Measurements from ENCODE around the gene PRKAR1B.
"Not testable (repeated sequence)": the region's sequence is repeated elsewhere in the genome, so short reads cannot be mapped to it uniquely, and the experiment has no call there.

Gene PRKAR1B

DNA sequence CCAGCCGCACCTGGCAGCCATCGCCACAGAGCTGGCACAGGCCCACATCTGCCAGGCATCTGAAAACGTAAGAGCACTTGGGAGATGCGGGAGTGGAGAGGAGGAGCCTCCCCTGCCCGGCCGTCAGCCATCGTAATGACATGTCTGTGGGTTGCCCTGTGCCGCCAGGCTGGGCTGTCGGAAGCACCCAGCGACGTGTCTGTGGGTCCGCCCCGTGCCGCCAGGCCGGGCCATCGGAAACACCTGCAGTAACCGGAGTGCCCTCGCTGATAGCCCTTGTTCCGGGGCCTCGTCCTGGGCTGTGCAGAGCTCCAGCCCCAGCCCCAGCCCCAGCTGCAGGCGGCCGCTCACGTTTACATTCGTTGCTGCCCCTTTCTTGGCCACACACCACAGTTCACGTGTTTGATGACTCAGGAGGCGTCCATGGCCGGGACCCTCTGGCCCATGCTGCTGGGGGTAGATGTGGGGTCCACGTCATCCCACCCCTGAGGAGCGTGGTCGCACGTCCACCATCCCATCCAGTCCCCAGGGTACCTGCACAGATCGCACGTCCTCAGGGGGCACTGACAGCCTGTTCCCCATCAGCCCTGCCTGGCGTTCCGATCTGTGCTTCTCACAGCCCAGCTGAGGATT lies 30.0 kb upstream of the PRKAR1B start:
- no peak for DNase-seq

- no peak for DNase-seq
Observed at GRCh38 chr7:756231-756927, 29.3 kb upstream of the PRKAR1B start.

GRCh38 chr7:755413-755805 lies 28.3 kb upstream of the PRKAR1B start:
- no peak for DNase-seq

- DNase-seq = no peak
Observed at GRCh38 chr7:754531-755412, 27.7 kb upstream of the PRKAR1B start.

DNA sequence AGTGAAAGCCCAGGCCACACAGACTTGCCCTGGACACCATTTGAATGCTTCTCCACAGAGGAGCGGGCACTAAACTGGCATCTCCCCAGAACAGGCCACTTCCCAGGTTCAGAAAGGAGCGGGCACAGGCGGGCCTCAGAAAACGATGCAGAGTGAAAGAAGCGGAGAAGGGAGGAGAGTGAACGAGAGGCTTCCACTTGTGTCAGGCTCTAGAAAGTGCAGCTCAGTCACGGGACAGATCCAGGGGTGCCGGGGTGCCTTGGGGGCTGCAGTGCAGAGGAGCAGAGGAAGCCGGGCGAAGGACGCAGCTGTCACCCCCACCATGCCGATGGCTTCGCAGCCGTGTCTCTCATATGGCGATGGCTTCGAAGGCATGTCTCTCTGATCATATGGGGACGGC lies 26.1 kb upstream of the PRKAR1B start:
- DNase-seq = no peak

DNA sequence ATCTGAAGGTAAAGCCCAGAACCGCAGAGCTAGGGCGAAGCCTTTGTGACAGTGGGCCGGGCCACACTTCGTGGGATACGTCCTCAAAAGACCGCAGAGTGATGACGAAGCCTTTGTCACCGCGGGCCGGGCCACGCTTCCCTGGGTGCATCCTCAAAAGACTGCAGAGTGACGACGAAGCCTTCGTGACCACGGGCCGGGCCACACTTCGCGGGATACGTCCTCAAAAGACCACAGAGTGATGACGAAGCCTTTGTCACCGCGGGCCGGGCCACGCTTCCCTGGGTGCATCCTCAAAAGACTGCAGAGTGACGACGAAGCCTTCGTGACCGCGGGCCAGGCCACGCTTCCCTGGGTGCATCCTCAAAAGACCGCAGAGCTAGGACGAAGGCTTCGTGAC lies 25.2 kb upstream of the PRKAR1B start:
- not testable (repeated sequence) for DNase-seq

GRCh38 chr7:751826-752225 lies 24.7 kb upstream of the PRKAR1B start:
- no peak for DNase-seq

- DNase-seq = no peak
Observed at GRCh38 chr7:750111-750905, 23.2 kb upstream of the PRKAR1B start.

DNA sequence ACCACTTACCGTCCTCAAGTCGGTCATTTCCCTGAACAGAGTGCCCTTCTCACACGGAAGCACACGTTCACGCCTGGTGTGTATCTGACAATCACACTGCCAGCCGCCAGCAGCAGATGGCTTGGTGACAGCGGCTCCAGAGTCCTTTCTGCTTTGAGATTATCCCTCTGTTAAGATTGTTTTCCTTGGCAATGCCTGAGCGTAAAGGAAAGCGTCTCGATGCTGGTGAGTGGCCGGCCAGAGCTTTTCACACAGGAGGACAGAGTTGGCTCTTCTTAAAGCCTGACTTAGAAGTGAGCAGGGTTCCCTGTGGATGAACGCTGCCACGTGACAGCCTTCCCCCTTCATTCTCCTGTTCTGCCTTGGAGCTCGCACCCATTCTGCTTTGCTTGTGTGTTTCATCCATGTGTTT lies 22.1 kb upstream of the PRKAR1B start:
- no peak for DNase-seq

GRCh38 chr7:748446-748845 lies 21.4 kb upstream of the PRKAR1B start:
- DNase-seq = no peak

DNA sequence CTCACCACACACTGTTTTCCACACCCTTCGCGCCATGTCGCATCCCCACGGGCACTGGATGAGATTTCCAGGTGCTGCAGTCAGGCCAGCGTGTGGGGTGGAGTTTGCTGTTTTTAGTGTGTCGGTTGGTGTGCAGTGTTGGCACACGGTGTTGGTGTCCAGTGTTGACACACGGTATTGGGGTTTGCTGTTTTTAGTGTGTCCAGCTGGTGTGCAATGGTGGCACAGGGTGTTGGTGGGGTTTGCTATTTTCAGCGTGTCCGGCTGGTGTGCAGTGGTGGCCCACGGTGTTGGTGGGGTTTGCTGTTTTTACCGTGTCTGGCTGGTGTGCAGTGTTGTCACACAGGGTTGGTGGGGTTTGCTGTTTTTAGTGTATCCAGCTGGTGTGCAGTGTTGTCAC lies 20.1 kb upstream of the PRKAR1B start:
- DNase-seq = no peak

DNA sequence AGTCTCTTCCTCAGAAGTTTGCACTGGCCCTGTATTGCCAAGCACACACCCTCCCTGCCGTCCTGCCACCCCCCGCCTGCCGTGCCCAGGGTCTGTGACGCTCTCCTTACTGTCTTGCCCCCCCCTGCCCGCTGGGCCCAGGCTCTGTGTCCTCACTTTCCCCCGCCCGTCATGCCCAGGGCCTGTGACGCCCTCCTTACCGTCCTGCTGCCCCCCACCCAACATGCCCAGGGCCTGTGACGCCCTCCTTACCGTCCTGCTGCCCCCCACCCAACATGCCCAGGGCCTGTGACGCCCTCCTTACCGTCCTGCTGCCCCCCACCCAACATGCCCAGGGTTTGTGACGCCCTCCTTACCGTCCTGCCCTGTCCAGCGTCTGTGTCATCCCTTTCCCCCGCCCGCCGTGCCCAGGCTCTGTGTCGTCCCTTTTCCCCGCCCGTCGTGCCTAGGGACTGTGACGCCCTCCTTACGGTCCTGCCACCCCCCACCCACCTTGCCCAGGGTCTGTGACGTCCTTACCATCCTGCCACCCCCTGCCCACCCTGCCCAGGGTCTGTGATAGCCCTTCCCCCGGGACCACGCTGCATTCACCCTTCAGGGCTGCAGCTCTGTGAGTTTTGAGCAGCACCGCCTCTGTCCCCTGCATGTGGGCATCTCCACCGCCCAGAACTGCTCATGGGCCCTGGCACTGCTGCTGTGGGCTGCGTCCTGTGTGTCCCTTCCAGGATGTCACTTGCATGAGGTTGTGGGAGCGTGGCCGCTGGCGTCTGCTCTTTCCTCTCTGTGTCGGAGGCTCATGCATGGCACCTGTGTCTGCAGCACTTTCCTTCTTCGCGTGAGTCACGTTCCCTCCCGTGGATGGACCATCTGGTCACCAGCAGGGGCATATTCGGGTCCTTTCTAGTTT lies 19.3 kb upstream of the PRKAR1B start:
- no peak for DNase-seq

- no peak for DNase-seq
Observed at GRCh38 chr7:745431-746154, 18.5 kb upstream of the PRKAR1B start.

DNA sequence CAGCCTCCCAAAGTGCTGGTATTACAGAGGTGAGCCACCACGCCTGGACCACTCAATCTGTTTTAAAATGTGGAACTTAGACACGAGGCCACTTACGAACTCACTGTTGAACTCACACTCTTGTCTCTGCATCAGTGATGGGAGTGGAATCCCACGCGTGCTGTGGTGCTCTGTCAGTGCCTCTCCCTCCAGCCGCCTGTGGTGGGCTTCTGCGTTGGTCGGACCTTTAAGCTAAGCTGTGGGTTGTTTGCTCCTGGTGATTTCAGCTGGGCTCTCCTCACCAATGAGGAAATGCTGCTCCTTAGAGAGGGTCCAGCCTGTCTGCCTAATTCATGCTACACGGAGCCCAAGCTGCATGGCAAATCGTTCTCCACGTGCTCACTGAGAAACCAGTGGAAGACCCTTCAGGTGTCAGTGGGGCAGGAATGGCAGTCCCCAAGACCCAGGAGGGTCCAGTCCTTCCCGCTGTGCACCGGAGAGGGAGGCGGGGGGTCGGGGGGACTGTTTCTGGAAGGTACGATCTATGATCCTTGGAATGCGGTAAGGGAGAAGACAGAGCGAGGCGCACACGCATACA lies 17.9 kb upstream of the PRKAR1B start:
- no peak for DNase-seq

- not testable (repeated sequence) for DNase-seq
Observed at GRCh38 chr7:744128-744520, 17.0 kb upstream of the PRKAR1B start.

DNA sequence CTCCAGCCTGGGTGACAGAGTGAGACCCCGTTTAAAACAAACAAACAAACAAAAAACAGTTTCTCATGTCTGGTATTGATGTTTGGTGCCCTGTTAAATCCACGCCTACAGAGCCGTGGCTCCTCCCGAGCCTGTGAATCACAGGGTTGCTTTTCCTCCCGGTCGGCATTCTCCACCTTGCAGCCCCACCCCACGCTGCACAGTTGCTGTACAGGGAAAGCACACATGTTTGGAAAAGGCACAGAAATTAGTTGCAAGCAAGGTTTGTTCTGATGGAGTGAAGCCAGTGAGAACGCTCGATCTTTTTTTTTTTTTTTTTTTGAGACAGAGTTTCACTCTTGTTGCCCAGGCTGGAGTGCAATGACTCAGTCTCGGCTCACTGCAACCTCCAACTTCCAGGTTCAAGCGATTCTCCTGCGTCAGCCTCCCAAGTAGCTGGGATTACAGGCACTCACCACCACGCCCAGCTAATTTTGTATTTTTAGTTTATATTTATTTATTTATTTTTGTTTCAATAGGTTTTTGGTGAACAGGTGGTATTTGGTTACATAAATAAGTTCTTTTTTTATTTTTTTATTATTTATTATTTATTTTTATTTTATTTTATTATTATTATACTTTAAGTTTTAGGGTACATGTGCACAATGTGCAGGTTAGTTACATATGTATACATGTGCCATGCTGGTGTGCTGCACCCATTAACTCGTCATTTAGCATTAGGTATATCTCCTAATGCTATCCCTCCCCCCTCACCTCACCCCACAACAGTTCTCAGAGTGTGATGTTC lies 16.5 kb upstream of the PRKAR1B start:
- not testable (repeated sequence) for DNase-seq

- DNase-seq = no peak
Observed at GRCh38 chr7:742791-743190, 15.7 kb upstream of the PRKAR1B start.

GRCh38 chr7:741850-742249 lies 14.8 kb upstream of the PRKAR1B start:
- no peak for DNase-seq

- DNase-seq = no peak
Observed at GRCh38 chr7:741191-741671, 14.2 kb upstream of the PRKAR1B start.

Data from CD4-positive, alpha-beta T cell treated with Interleukin-12 subunit alpha and Interleukin-12 subunit beta, for 1 hour (primary cell).